ENCODE data around the gene SLC9A9. TPM values are rescaled to one million over a fixed set of nuclear protein-coding genes. Genes with fewer than 3 reads are reported as not detected.

SLC9A9 gene
- total and polyA plus RNA-seq, 2 of the 8 experiments (the other 6 are each of a cell fraction or from before 2014, with no cell fraction given): 0.48 to 1.1 TPM

GRCh38 chr3:143287403-143287802 lies 560.9 kb downstream of the SLC9A9 start:
- no peak overlapping the region for H3K56ac ChIP-seq (replicated peaks; ENCODE audit: insufficient read length, low read depth, low read length)
- H3K27me3 ChIP-seq (replicated peaks in 1 of 4; ENCODE audit: control insufficient read depth in 3 of 4, extremely low read depth in 1 of 4, insufficient read depth in 3 of 4, low read length in 3 of 4): no peaks in the 10 kb centered on the region
- H4K8ac ChIP-seq (ENCODE audit: extremely low read depth, insufficient read depth, low read length): no peak overlapping the region
- no peak overlapping the region for H2BK5ac ChIP-seq (ENCODE audit: low read depth, low read length)
- no peak overlapping the region for H3K4ac ChIP-seq (replicated peaks; ENCODE audit: insufficient read length, low read depth, low read length)
- H2BK15ac ChIP-seq (ENCODE audit: low read length): no peak overlapping the region
- H2BK12ac ChIP-seq (ENCODE audit: low read depth, low read length): no peak overlapping the region
- H3K36me3 ChIP-seq (ENCODE audit: control insufficient read depth in 2 of 4, insufficient read depth in 4 of 4, low read length in 3 of 4): no peaks in the 10 kb centered on the region
- ChIA-PET POLR2A (ENCODE audit: partially characterized antibody) (no interaction called here), CTCF (ENCODE audit: partially characterized antibody) (interaction anchor here (0.6 to 5.2 kb wide), 6 partner anchors 9 to 233 kb away, joined by 3 to 20 read pairs (median 3); no protein-coding TSS in a partner anchor)
- no peak overlapping the region for H3K9ac ChIP-seq (replicated peaks in 1 of 4; ENCODE audit: extremely low read depth in 1 of 4, low read depth in 3 of 4, low read length in 3 of 4)
- 86% methylated on average over 2 of the region's 2 CpGs; no CpG with 5 or more reads in 1 of the 2 experiments for WGBS, 2 experiments (ENCODE audit: extremely low coverage in 1 of 2, insufficient coverage in 1 of 2, insufficient read length in 1 of 2, insufficient replicate concordance in 2 of 2, low coverage in 1 of 2, low lambda C conversion rate in 2 of 2, missing lambda C conversion rate in 1 of 2)
- no peak overlapping the region for H2AK5ac ChIP-seq (ENCODE audit: low read depth, low read length)
- no peaks in the 10 kb centered on the region for H3K79me1 ChIP-seq (ENCODE audit: low read depth, low read length)
- no peaks in the 10 kb centered on the region for H3K4me1 ChIP-seq (replicated peaks in 1 of 4; ENCODE audit: control insufficient read depth in 3 of 4, insufficient read depth in 4 of 4, low read length in 3 of 4)
- no peak overlapping the region for H3K14ac ChIP-seq (ENCODE audit: insufficient read length)
- H4K5ac ChIP-seq (ENCODE audit: insufficient read length, low read depth, low read length): no peak overlapping the region
- no peak overlapping the region for H4K91ac ChIP-seq (replicated peaks; ENCODE audit: insufficient read length, low read length)
- H3K4me2 ChIP-seq (ENCODE audit: insufficient read depth in 1 of 2, low read depth in 2 of 2, low read length in 2 of 2): no peak overlapping the region
- no peaks in the 10 kb centered on the region for H4K20me1 ChIP-seq (replicated peaks in 1 of 2; ENCODE audit: control insufficient read depth in 1 of 2, insufficient read depth in 2 of 2, low read length in 2 of 2)
- H3K27ac ChIP-seq (ENCODE audit: low read depth, low read length): no peak overlapping the region
- H3K18ac ChIP-seq (ENCODE audit: extremely low read depth, low read length): no peak overlapping the region
- no peaks in the 10 kb centered on the region for H3K9me3 ChIP-seq (ENCODE audit: insufficient read depth in 2 of 2, low read depth in 1 of 2, low read length in 1 of 2)
- no peak overlapping the region for H2BK120ac ChIP-seq (replicated peaks; ENCODE audit: low read depth, low read length)
- FAIRE-seq (no peak), DNase-seq (ENCODE audit: low read depth in 1 of 2, low spot score in 2 of 2) (no peak)
- H3K23me2 ChIP-seq (ENCODE audit: low read depth, low read length): no peaks in the 10 kb centered on the region; the same call in 1 of the 2 replicates
- no peak overlapping the region for H3K23ac ChIP-seq (ENCODE audit: insufficient read length)
- H3K79me2 ChIP-seq (ENCODE audit: control insufficient read depth in 1 of 2, insufficient read depth in 2 of 2, low read length in 2 of 2): no peaks in the 10 kb centered on the region
- TF ChIP-seq BCL11A (IDR thresholded peaks at IDR 0.05; ENCODE audit: low read depth in 2 of 2, low read length in 2 of 2): no peak
- TF ChIP-seq CTBP2 (IDR thresholded peaks at IDR 0.05; ENCODE audit: borderline replicate concordance, insufficient read depth, insufficient read length, low read length): no peak
- no peak overlapping the region for H2AFZ ChIP-seq (ENCODE audit: low read length)
- no peak overlapping the region for H2BK20ac ChIP-seq (ENCODE audit: low read length)
- H3K4me3 ChIP-seq (ENCODE audit: extremely low read depth in 1 of 4, insufficient read depth in 2 of 4, low read depth in 3 of 4, low read length in 4 of 4): no peak overlapping the region
